GM18861 (cell line): ENCODE measurements around the gene CYP2B6.
"Not testable (repeated sequence)": the region's sequence is repeated elsewhere in the genome, so short reads cannot be mapped to it uniquely, and the experiment has no call there.

Experiments
- ATAC-seq: cut with Tn5 transposase; IDR thresholded peaks from one replicate; pipeline ENCODE4 v1.9.1; 2021; ENCODE audit not compliant: unreplicated experiment

Gene CYP2B6

GRCh38 chr19:40990972-40991381 lies at the start of gene CYP2B6:
Gene CYP2B6, plus strand, starts transcription at chr19:40991282. Its CDS starts 24 bp downstream, at chr19:40991306.
- ATAC-seq = no peak

- no peak for ATAC-seq
Measured at GRCh38 chr19:40941481-40942219, 49.4 kb upstream of the CYP2B6 start.

GRCh38 chr19:40945645-40946044 lies 45.4 kb upstream of the CYP2B6 start:
- no peak for ATAC-seq

GRCh38 chr19:40947114-40947513 lies 44.0 kb upstream of the CYP2B6 start:
- ATAC-seq = no peak

GRCh38 chr19:40947573-40947972 lies 43.5 kb upstream of the CYP2B6 start:
- no peak for ATAC-seq

GRCh38 chr19:40948580-40949299 lies 42.3 kb upstream of the CYP2B6 start:
- no peak for ATAC-seq

- no peak for ATAC-seq
Measured at GRCh38 chr19:40954573-40954972, 36.5 kb upstream of the CYP2B6 start.

- ATAC-seq = no peak
Measured at GRCh38 chr19:40959338-40959737, 31.7 kb upstream of the CYP2B6 start.

GRCh38 chr19:40960062-40960685 lies 30.9 kb upstream of the CYP2B6 start:
- ATAC-seq = no peak

- ATAC-seq = no peak
Measured at GRCh38 chr19:40960780-40961179, 30.3 kb upstream of the CYP2B6 start.

GRCh38 chr19:40962460-40962961 lies 28.6 kb upstream of the CYP2B6 start:
- ATAC-seq = no peak

- ATAC-seq = not testable (repeated sequence)
Measured at GRCh38 chr19:40964361-40964760, 26.7 kb upstream of the CYP2B6 start.

GRCh38 chr19:40965351-40965750 lies 25.7 kb upstream of the CYP2B6 start:
- ATAC-seq = not testable (repeated sequence)

GRCh38 chr19:40966591-40966990 lies 24.5 kb upstream of the CYP2B6 start:
- ATAC-seq = not testable (repeated sequence)

- ATAC-seq = not testable (repeated sequence)
Measured at GRCh38 chr19:40968065-40968464, 23.0 kb upstream of the CYP2B6 start.

- ATAC-seq = not testable (repeated sequence)
Measured at GRCh38 chr19:40969721-40970120, 21.4 kb upstream of the CYP2B6 start.

- not testable (repeated sequence) for ATAC-seq
Measured at GRCh38 chr19:40970396-40971345, 20.4 kb upstream of the CYP2B6 start.

- no peak for ATAC-seq
Measured at GRCh38 chr19:40974633-40975037, 16.4 kb upstream of the CYP2B6 start.

GRCh38 chr19:40976134-40976533 lies 14.9 kb upstream of the CYP2B6 start:
- ATAC-seq = no peak

- no peak for ATAC-seq
Measured at GRCh38 chr19:40976724-40977123, 14.4 kb upstream of the CYP2B6 start.
